ENCODE data around the gene SLC39A6.

GRCh38 chr18:36107477-36107876 is 21.7 kb downstream of the SLC39A6 start:
- no peak for TF ChIP-seq CTCF (IDR thresholded peaks at IDR 0.05)
- TF ChIP-seq POLR2A (IDR thresholded peaks at IDR 0.05): no peak
